Vagina (tissue), 2 donors: ENCODE results near the gene CHKB. TPM values are rescaled to one million over a fixed set of nuclear protein-coding genes. Genes with fewer than 3 reads are reported as not detected.

Experiments used
- DNase-seq, 2 donors: peaks; one replicate each; pipeline ENCODE4 v3.0.0-alpha.2; 2017; ENCODE audit errors: extremely low spot score in 2 of 2
- H3K27ac ChIP-seq: fragments of 200-600 bp; sonication (generic); one replicate; pipeline ENCODE4 v1.5.1; 2019
- H3K27me3 ChIP-seq: fragments of 200-600 bp; sonication (generic); one replicate; pipeline ENCODE4 v1.5.1; 2019
- H3K36me3 ChIP-seq, 2 donors: fragments of 200-600 bp; sonication (generic); one replicate each; pipeline ENCODE4 v1.5.1; 2017 to 2019
- H3K4me1 ChIP-seq: fragments of 200-600 bp; sonication (generic); one replicate; pipeline ENCODE4 v1.5.1; 2019
- H3K4me3 ChIP-seq, 2 donors: fragments of 200-600 bp; sonication (generic); 1 replicate in 1 of 2; 2 replicates in 1 of 2; pipeline ENCODE4 v1.5.1; 2016 to 2019
- H3K9me3 ChIP-seq: fragments of 200-600 bp; sonication (generic); one replicate; pipeline ENCODE4 v1.5.1; 2019
- POLR2A ChIP-seq, 2 donors: fragments of 450-650 bp; IDR thresholded peaks; one replicate each; pipeline ENCODE4 v1.6.1; 2017; ENCODE audit warnings: antibody characterized with exemption in 2 of 2, mild to moderate bottlenecking in 2 of 2, moderate library complexity in 2 of 2
- POLR2AphosphoS5 ChIP-seq, 2 donors: sonication (generic); formaldehyde crosslinking; IDR thresholded peaks; one replicate each; pipeline ENCODE4 v1.9.0; 2017; ENCODE audit warnings: antibody characterized with exemption in 2 of 2, mild to moderate bottlenecking in 2 of 2, low read depth in 1 of 2; ENCODE audit not compliant: insufficient read depth in 1 of 2
- intact Hi-C: fragments of 100-400 bp; cut with DNase I; formaldehyde crosslinking; loops from one replicate; pipeline ENCODE4 v1.15.1; 2023
- total RNA-seq: library from RNA; depleted of rRNA; stranded (reverse); fragments of >200 nt; gene quantifications from one replicate; pipeline ENCODE4 v1.2.3, GENCODE V29; 2016
- TF ChIP-seq, protein P1 (sequence below), 3 experiments: fragments of 450-650 bp in 2 of 3; fragments of 200-600 bp in 1 of 3; sonication (generic) in 1 of 3; IDR thresholded peaks; one replicate each; pipeline ENCODE4 v1.5.1; 2017 to 2019; ENCODE audit warnings: antibody characterized with exemption in 3 of 3, mild to moderate bottlenecking in 2 of 3, moderate library complexity in 2 of 3

CHKB gene
- total RNA-seq, 1 donor from 2014 or later: 51.6 TPM

DNA sequence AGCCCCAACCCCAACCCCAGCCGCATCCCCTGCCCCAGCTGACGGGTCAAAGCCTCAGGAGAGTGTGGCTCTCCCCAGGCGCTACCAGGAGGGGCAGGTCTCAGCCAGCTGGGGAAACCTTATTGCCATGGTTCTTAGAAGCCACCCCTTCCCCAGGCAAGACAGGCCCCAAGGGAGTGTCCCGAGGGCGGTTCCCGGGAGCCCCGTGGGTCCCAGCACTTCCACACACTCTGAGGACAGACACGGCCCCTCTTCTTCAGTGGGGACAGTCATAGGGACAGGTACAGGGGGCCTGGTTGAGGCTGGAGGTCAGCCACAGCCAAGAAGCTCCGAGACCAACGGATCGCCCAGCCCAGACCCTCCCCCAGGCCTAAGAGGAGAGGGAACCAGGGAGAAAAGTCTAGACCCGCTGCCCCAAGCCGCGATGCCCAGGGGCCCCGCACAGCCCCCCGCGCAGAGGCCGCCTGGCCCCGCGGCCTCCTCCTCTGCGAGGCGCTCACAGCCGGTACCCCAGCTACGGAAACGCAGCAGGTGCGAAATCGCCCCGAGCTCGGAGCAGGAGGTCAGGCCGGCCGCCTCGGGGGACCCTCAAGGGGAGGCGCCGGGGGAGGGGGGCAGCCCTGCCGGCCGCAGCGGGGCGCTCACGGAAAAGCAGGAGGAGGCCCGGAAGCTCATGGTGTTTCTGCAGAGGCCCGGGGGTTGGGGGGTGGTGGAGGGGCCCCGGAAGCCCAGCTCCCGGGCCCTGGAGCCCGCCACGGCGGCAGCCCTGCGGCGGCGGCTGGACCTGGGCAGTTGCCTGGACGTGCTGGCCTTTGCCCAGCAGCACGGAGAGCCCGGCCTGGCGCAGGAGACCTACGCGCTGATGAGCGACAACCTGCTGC, 34.4 kb downstream of the CHKB start:
- no peak for TF ChIP-seq POLR2A (IDR thresholded peaks at IDR 0.05)
- TF ChIP-seq, protein P1, sequence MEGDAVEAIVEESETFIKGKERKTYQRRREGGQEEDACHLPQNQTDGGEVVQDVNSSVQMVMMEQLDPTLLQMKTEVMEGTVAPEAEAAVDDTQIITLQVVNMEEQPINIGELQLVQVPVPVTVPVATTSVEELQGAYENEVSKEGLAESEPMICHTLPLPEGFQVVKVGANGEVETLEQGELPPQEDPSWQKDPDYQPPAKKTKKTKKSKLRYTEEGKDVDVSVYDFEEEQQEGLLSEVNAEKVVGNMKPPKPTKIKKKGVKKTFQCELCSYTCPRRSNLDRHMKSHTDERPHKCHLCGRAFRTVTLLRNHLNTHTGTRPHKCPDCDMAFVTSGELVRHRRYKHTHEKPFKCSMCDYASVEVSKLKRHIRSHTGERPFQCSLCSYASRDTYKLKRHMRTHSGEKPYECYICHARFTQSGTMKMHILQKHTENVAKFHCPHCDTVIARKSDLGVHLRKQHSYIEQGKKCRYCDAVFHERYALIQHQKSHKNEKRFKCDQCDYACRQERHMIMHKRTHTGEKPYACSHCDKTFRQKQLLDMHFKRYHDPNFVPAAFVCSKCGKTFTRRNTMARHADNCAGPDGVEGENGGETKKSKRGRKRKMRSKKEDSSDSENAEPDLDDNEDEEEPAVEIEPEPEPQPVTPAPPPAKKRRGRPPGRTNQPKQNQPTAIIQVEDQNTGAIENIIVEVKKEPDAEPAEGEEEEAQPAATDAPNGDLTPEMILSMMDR (IDR thresholded peaks at IDR 0.05): no peak
- TF ChIP-seq POLR2AphosphoS5 (IDR thresholded peaks at IDR 0.05; ENCODE audit: insufficient read depth in 1 of 2, low read depth in 1 of 2): no peak
- no peak for DNase-seq
- H3K9me3 ChIP-seq: no peaks in the 10 kb centered on the region
- H3K36me3 ChIP-seq: no peaks in the 10 kb centered on the region
- H3K4me3 ChIP-seq: peak overlapping the region; percentile 22 to 25
- H3K27me3 ChIP-seq: peaks cover 7% of the 10 kb centered on the region
- H3K27ac ChIP-seq: no peak overlapping the region
- peaks cover 22% of the 10 kb centered on the region for H3K4me1 ChIP-seq
- intact Hi-C loops: no loop called here

DNA sequence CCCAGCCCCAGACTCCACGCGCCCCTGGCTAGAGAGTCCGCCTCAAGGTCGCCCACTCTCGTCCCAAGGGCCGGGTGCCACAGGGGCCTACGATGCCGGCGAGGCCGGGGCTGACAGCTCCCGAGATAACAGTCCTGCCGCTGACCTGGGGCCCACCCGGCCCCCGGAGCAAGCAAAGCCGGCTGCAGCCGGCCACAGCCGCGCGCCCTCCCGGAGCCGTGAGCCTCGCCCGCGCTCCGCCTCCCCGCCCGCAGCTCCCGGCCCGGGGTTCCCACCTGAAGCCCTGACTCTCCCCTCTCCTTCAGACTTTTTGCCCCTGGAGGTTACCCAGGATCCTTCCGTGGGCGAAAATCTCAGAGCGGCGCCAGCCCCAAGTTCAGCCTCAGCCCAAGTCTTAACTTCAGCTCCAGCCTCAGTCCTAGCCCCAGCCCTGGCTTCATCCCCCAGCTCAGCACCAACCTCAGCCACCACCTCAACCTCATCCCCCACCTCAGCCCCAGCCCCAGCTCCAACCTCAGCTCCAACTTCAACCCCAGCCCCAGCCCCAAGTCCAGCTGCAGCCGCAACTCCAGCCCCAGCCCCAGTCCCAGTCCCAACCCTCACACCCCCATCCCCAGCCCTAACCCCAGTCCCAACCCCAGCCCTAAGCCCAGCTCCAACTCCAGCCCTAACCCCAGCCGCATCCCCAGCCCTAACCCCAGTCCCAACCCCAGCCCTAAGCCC, 35.2 kb downstream of the CHKB start:
- peaks cover 22% of the 10 kb centered on the region for H3K4me1 ChIP-seq
- peaks cover 7% of the 10 kb centered on the region for H3K27me3 ChIP-seq
- no peak overlapping the region for H3K4me3 ChIP-seq
- no peak for DNase-seq
- intact Hi-C loops: no loop called here
- H3K9me3 ChIP-seq: no peaks in the 10 kb centered on the region
- TF ChIP-seq POLR2A (IDR thresholded peaks at IDR 0.05) (no peak), POLR2AphosphoS5 (IDR thresholded peaks at IDR 0.05; ENCODE audit: insufficient read depth in 1 of 2, low read depth in 1 of 2) (no peak)
- TF ChIP-seq, protein P1 (IDR thresholded peaks at IDR 0.05): no peak
- no peak overlapping the region for H3K27ac ChIP-seq
- no peaks in the 10 kb centered on the region for H3K36me3 ChIP-seq

DNA sequence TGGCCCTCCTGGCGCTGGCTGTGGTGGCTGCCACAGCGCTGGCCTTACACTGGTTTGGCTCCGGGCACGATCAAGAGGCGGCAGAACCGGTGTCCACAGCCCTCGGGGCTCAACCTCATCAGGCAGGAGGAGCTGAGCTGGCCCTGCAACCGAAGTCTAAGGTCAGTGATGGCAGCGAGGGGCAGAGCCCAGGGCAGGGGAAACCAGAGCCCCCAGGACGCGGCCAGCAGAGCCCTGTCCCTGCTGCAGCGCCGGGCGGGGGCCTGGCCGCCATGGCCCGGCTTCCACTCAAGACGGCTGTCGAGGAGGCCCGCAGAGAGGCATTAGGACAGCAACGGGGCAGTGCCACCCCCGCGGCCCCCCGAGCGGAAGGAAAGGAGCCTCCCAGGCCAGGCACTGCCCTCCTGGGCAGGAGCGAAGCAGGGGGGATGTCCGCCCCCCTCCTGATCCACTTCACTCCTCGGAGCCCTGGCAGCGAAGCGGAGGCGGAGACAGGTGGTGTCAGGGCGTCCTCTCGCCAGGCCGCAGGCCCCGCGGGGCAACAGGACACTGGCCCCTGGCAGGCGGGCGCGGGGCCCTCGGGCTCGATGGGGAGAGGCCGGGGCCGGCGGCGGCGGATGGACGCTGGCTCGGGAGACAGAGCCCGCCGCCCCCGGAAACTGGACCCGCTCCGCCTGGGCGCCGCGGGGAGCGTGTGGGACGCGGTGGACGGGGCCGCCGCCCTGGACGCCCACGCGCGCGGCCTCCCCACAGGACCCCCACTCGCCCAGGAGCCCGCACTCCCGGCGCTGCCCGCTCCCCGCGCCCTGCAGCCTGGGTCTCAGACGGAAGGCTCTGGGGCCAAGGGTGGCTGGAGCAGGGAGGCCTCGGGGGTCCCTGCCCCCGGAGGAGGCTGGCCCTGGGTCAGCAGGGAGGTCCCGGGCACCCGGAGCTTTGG, 36.1 kb downstream of the CHKB start:
- DNase-seq: no peak
- H3K36me3 ChIP-seq: no peaks in the 10 kb centered on the region
- peaks cover 7% of the 10 kb centered on the region for H3K27me3 ChIP-seq
- TF ChIP-seq, protein P1 (IDR thresholded peaks at IDR 0.05): no peak
- no peak for TF ChIP-seq POLR2A (IDR thresholded peaks at IDR 0.05)
- TF ChIP-seq POLR2AphosphoS5 (IDR thresholded peaks at IDR 0.05; ENCODE audit: insufficient read depth in 1 of 2, low read depth in 1 of 2): no peak
- H3K4me1 ChIP-seq: peaks cover 27% of the 10 kb centered on the region
- no peak overlapping the region for H3K4me3 ChIP-seq
- intact Hi-C loops: no loop called here
- no peak overlapping the region for H3K27ac ChIP-seq
- H3K9me3 ChIP-seq: no peaks in the 10 kb centered on the region

DNA sequence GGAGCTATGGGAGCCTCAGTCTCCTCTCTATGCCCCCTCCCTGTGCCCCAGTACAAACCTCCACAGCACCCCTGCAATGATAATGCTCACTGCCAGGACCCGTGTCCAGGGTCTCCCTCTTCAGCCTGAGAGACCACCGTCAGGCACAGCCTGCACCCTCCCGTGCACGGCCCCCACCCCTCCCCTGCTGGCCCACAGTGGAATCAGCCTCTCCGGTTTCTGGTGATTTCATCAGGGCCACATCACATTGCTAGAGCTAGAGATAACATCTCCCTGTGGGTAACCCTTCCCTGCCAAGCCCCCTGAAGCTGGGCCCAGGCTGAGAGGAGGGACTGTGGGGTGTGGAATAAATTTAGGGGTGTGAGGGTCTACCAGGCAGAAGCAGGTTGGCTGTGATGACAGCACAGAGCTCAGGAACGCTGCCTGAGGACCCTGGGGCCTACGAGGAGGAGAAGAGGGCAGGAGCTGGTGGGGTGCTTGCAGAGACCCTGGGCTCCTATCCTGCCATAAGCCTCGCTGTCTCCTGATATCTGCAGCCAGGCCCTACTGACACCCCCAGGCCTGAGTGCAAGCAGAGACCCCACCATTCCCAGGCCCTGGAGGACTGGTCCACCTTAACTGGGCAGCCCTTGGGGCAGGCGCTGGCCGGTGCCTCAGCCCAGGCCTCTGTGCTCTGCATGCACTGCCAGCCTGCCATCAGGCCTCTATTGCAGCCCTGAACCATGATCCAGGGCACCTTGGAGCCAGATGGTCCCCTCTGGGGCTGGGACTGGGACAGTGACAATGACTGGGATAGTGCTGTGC, 36.9 kb downstream of the CHKB start, which contains the start of gene KLHDC7B:
KLHDC7B (plus strand) TSS at position 378 of the 804 bp plus-strand sequence; CDS start at position 723, 345 bp downstream.
- Histone ChIP-seq H3K4me3 (no peak within 1 kb of the TSS), H3K4me1 (peaks cover 36% of the 10 kb centered on the region), H3K36me3 (no peaks in the 10 kb centered on the region), H3K27me3 (peaks cover 7% of the 10 kb centered on the region), H3K27ac (peak within 1 kb of the TSS; percentile 72), H3K9me3 (no peaks in the 10 kb centered on the region)
- DNase-seq: no peak
- intact Hi-C loops: no loop called here
- TF ChIP-seq POLR2AphosphoS5 (IDR thresholded peaks at IDR 0.05; ENCODE audit: insufficient read depth in 1 of 2, low read depth in 1 of 2) (no peak), POLR2A (IDR thresholded peaks at IDR 0.05) (no peak)
- TF ChIP-seq, protein P1 (IDR thresholded peaks at IDR 0.05): no peak
